ENCODE results near the gene SSBP4.

SSBP4 gene

GRCh38 chr19:18446145-18446810 lies 27.1 kb downstream of the SSBP4 start:
- DNase-seq, result no peak

- no peak for DNase-seq
Observed at GRCh38 chr19:18446811-18447359, 27.7 kb downstream of the SSBP4 start.

- DNase-seq, result no peak
Observed at GRCh38 chr19:18449552-18449951, 30.4 kb downstream of the SSBP4 start.

GRCh38 chr19:18450021-18450930 lies 31.1 kb downstream of the SSBP4 start:
- no peak for DNase-seq

GRCh38 chr19:18450931-18451836 lies 32.0 kb downstream of the SSBP4 start:
- DNase-seq, result peak; percentile 90

GRCh38 chr19:18452386-18452785 lies 33.2 kb downstream of the SSBP4 start:
- no peak for DNase-seq

- no peak for DNase-seq
Observed at GRCh38 chr19:18453269-18454024, 34.2 kb downstream of the SSBP4 start.

- no peak for DNase-seq
Observed at GRCh38 chr19:18456279-18456678, 37.1 kb downstream of the SSBP4 start.

- no peak for DNase-seq
Observed at GRCh38 chr19:18456974-18457373, 37.8 kb downstream of the SSBP4 start.

GRCh38 chr19:18457483-18458331 lies 38.5 kb downstream of the SSBP4 start:
- no peak for DNase-seq

- no peak for DNase-seq
Observed at GRCh38 chr19:18460900-18461299, 41.7 kb downstream of the SSBP4 start.

- no peak for DNase-seq
Observed at GRCh38 chr19:18461471-18461870, 42.3 kb downstream of the SSBP4 start.

GRCh38 chr19:18464646-18465045 lies 45.4 kb downstream of the SSBP4 start:
- no peak for DNase-seq

- DNase-seq, result no peak
Observed at GRCh38 chr19:18465214-18465963, 46.2 kb downstream of the SSBP4 start.

GRCh38 chr19:18465964-18466339 lies 46.8 kb downstream of the SSBP4 start:
- no peak for DNase-seq

GRCh38 chr19:18466354-18466753 lies 47.2 kb downstream of the SSBP4 start:
- no peak for DNase-seq

- no peak for DNase-seq
Observed at GRCh38 chr19:18467978-18468377, 48.8 kb downstream of the SSBP4 start.

- DNase-seq, result no peak
Observed at GRCh38 chr19:18468517-18468916, 49.3 kb downstream of the SSBP4 start.

- DNase-seq, result peak; percentile 62
Observed at GRCh38 chr19:18469069-18469846, 50.1 kb downstream of the SSBP4 start.

- DNase-seq, result no peak
Observed at GRCh38 chr19:18470787-18471186, 51.6 kb downstream of the SSBP4 start.

All from activated CD4-positive, alpha-beta T cell treated with anti-CD3 and anti-CD28 coated beads, Interleukin-2, amount 50 U/mL, for 1 hour (primary cell).